H9 (cell line): ENCODE data around the gene KLHL12. TPM values are rescaled to one million over a fixed set of nuclear protein-coding genes. Genes with fewer than 3 reads are reported as not detected.

Experiments used
- DNase-seq: peaks from one replicate; pipeline ENCODE4 v3.0.0-alpha.2; 2017
- H2AFZ ChIP-seq: one replicate; pipeline ENCODE4 v1.6.1; 2013; ENCODE audit warnings: mild to moderate bottlenecking, low read length, control low read depth, moderate library complexity
- H2AK5ac ChIP-seq: 2 replicates; pipeline ENCODE4 v1.6.1; 2013; ENCODE audit warnings: low read length, control low read depth, mixed read lengths; ENCODE audit not compliant: insufficient read length
- H2BK120ac ChIP-seq: one replicate; pipeline ENCODE4 v1.6.1; 2013; ENCODE audit warnings: low read depth, mild to moderate bottlenecking, low read length, control low read depth, inconsistent platforms; ENCODE audit not compliant: poor library complexity, severe bottlenecking
- H2BK12ac ChIP-seq: 2 replicates; pipeline ENCODE4 v1.6.1; 2013; ENCODE audit warnings: low read length, control low read depth, mixed read lengths, low read depth; ENCODE audit not compliant: insufficient read length
- H2BK15ac ChIP-seq: 2 replicates; pipeline ENCODE4 v1.6.1; 2013; ENCODE audit warnings: low read depth, low read length, control low read depth
- H2BK20ac ChIP-seq: one replicate; pipeline ENCODE4 v1.6.1; 2013; ENCODE audit warnings: low read depth, mild to moderate bottlenecking, low read length, control low read depth, inconsistent platforms; ENCODE audit not compliant: poor library complexity, severe bottlenecking
- H2BK5ac ChIP-seq: 2 replicates; pipeline ENCODE4 v1.6.1; 2013; ENCODE audit warnings: low read length, control low read depth, mixed read lengths; ENCODE audit not compliant: insufficient read length
- H3K14ac ChIP-seq: 2 replicates; pipeline ENCODE4 v1.6.1; 2013; ENCODE audit warnings: low read length, control low read depth; ENCODE audit not compliant: insufficient read depth
- H3K18ac ChIP-seq: 2 replicates; pipeline ENCODE4 v1.6.1; 2013; ENCODE audit warnings: low read depth, mild to moderate bottlenecking, mixed read lengths, low read length, control low read depth; ENCODE audit not compliant: insufficient read length
- H3K23ac ChIP-seq: 2 replicates; pipeline ENCODE4 v1.6.1; 2013; ENCODE audit warnings: low read length, control low read depth, mixed read lengths, low read depth; ENCODE audit not compliant: insufficient read length
- H3K23me2 ChIP-seq: 2 replicates; pipeline ENCODE4 v1.6.1; 2013; ENCODE audit warnings: low read depth, mild to moderate bottlenecking, mixed read lengths, low read length, control low read depth; ENCODE audit not compliant: insufficient read length, poor library complexity, severe bottlenecking
- H3K27ac ChIP-seq: 2 replicates; pipeline ENCODE4 v1.5.1; 2013; ENCODE audit warnings: low read length, control low read depth, mixed read lengths, low read depth; ENCODE audit not compliant: insufficient read length
- H3K27me3 ChIP-seq: 2 replicates; pipeline ENCODE4 v1.6.1; 2013; ENCODE audit warnings: low read length, control low read depth, inconsistent platforms; ENCODE audit not compliant: insufficient read depth
- H3K4ac ChIP-seq: 2 replicates; pipeline ENCODE4 v1.6.1; 2013; ENCODE audit warnings: low read depth, mild to moderate bottlenecking, control low read depth, inconsistent platforms, low read length, moderate library complexity
- H3K4me1 ChIP-seq: 2 replicates; pipeline ENCODE4 v1.6.1; 2013; ENCODE audit warnings: low read length, control low read depth, inconsistent platforms; ENCODE audit not compliant: insufficient read depth
- H3K4me2 ChIP-seq: 2 replicates; pipeline ENCODE4 v1.6.1; 2013; ENCODE audit warnings: low read length, control low read depth, mixed read lengths; ENCODE audit not compliant: insufficient read length, insufficient read depth
- H3K56ac ChIP-seq: 2 replicates; pipeline ENCODE4 v1.6.1; 2013; ENCODE audit warnings: low read depth, mild to moderate bottlenecking, mixed read lengths, low read length, control low read depth; ENCODE audit not compliant: insufficient read length
- H3K79me1 ChIP-seq: 2 replicates; pipeline ENCODE4 v1.6.1; 2013; ENCODE audit warnings: low read depth, mild to moderate bottlenecking, moderate library complexity, low read length, control low read depth, inconsistent platforms; ENCODE audit not compliant: insufficient read depth, poor library complexity, severe bottlenecking
- H3K79me2 ChIP-seq: 2 replicates; pipeline ENCODE4 v1.6.1; 2013; ENCODE audit warnings: low read length, control low read depth, inconsistent platforms; ENCODE audit not compliant: insufficient read depth
- H3K9ac ChIP-seq: 2 replicates; pipeline ENCODE4 v1.6.1; 2013; ENCODE audit warnings: low read length, control low read depth, mixed read lengths; ENCODE audit not compliant: insufficient read length; ENCODE audit errors: extremely low read depth
- H3K9me3 ChIP-seq: one replicate; pipeline ENCODE4 v1.6.1; 2013; ENCODE audit warnings: low read depth, low read length, inconsistent platforms; ENCODE audit not compliant: control insufficient read depth
- H3T11ph ChIP-seq: one replicate; pipeline ENCODE4 v1.6.1; 2013; ENCODE audit warnings: mild to moderate bottlenecking, low read length, control low read depth, inconsistent platforms
- H4K20me1 ChIP-seq: one replicate; pipeline ENCODE4 v1.6.1; 2013; ENCODE audit not compliant: control insufficient read depth, insufficient read length, insufficient read depth
- H4K5ac ChIP-seq: 2 replicates; pipeline ENCODE4 v1.6.1; 2013; ENCODE audit warnings: low read depth, mild to moderate bottlenecking, mixed read lengths, low read length, control low read depth; ENCODE audit not compliant: insufficient read length
- H4K8ac ChIP-seq: replicated peaks from 2 replicates; pipeline ENCODE4 v1.6.1; 2013; ENCODE audit warnings: low read length, control low read depth, mixed read lengths, low read depth; ENCODE audit not compliant: insufficient read length
- H4K91ac ChIP-seq: 2 replicates; pipeline ENCODE4 v1.6.1; 2013; ENCODE audit warnings: low read depth, mild to moderate bottlenecking, moderate library complexity, mixed read lengths, low read length, control low read depth; ENCODE audit not compliant: insufficient read length
- H3K27ac Mint-ChIP-seq, 3 experiments: 2 replicates in 2 of 3; 3 replicates in 1 of 3; pipeline ENCODE4 v1.8.0; 2020 to 2021; ENCODE audit warnings: mixed read lengths in 3 of 3, mild to moderate bottlenecking in 1 of 3, moderate library complexity in 1 of 3
- H3K27me3 Mint-ChIP-seq: 2 replicates; pipeline ENCODE4 v1.8.0; 2021; ENCODE audit warnings: low read depth, mild to moderate bottlenecking, moderate library complexity, mixed read lengths
- H3K36me3 Mint-ChIP-seq, 3 experiments: 2 replicates in 2 of 3; 3 replicates in 1 of 3; pipeline ENCODE4 v1.8.0; 2020 to 2021; ENCODE audit warnings: low read depth in 3 of 3, mixed read lengths in 3 of 3; ENCODE audit not compliant: insufficient read depth in 1 of 3
- H3K4me1 Mint-ChIP-seq, 2 experiments: 2 replicates each; pipeline ENCODE4 v1.8.0; 2020; ENCODE audit warnings: mixed read lengths in 2 of 2
- H3K4me3 Mint-ChIP-seq, 2 experiments: 2 replicates in 1 of 2; 3 replicates in 1 of 2; pipeline ENCODE4 v1.8.0; 2020 to 2021; ENCODE audit warnings: mild to moderate bottlenecking in 2 of 2, mixed read lengths in 2 of 2, moderate library complexity in 1 of 2
- H3K9me3 Mint-ChIP-seq, 2 experiments: 2 replicates in 1 of 2; 3 replicates in 1 of 2; pipeline ENCODE4 v1.8.0; 2020; ENCODE audit warnings: mild to moderate bottlenecking in 2 of 2, mixed read lengths in 2 of 2, moderate library complexity in 1 of 2
- CTCF ChIP-seq: fragments of 200-600 bp; sonication (generic); conservative IDR thresholded peaks from 3 replicates; pipeline ENCODE4 v1.8.0; 2021; ENCODE audit warnings: antibody characterized with exemption, mild to moderate bottlenecking
- WGBS: extraction: QIAGEN DNeasy Blood & Tissue Kit; methylation state at CpG from one replicate; pipeline ENCODE4 v1.1.7; 2013; ENCODE audit warnings: missing lambda C conversion rate, low lambda C conversion rate, mixed read lengths; ENCODE audit not compliant: insufficient read length; ENCODE audit errors: extremely low coverage; 5-methylcytosine and 5-hydroxymethylcytosine counted together
- total RNA-seq: library from RNA; stranded (reverse); gene quantifications from 2 replicates; pipeline ENCODE4 v1.2.1, GENCODE V29; 2021

Gene KLHL12
- total RNA-seq, 1 experiment from 2014 or later = 38.4 TPM

- Mint-ChIP-seq H3K4me1 (peaks cover 16 to 19% of the 10 kb centered on the region in 2 experiments), H3K27ac (peak overlapping the region in 1 of 3 experiments; percentile 77; a peak in 2 of 7 replicates), H3K4me3 (peak overlapping the region; percentile 74 to 83), H3K27me3 (peaks cover 14% of the 10 kb centered on the region), H3K9me3 (no peaks in the 10 kb centered on the region; a peak in 1 of 5 replicates), H3K36me3 (peaks cover 2 to 8% (median 5%) of the 10 kb centered on the region in 3 experiments; a peak in 3 of 7 replicates)
- Histone ChIP-seq H4K5ac (no peak overlapping the region), H3K27me3 (no peaks in the 10 kb centered on the region), H4K8ac (no peak overlapping the region), H3K27ac (no peak overlapping the region), H3K14ac (peak overlapping the region; percentile 66; the same call in 1 of the 2 replicates), H2BK5ac (no peak overlapping the region), H2AFZ (no peak overlapping the region), H3K23me2 (peaks cover 6% of the 10 kb centered on the region), H2BK120ac (no peak overlapping the region), H3K4me2 (peak overlapping the region; percentile 75), H3K9ac (peak overlapping the region; percentile 57), H3T11ph (no peak overlapping the region), H3K4me1 (no peaks in the 10 kb centered on the region), H3K23ac (no peak overlapping the region), H3K9me3 (no peaks in the 10 kb centered on the region), H3K4ac (no peak overlapping the region), H3K56ac (no peak overlapping the region), H2BK15ac (no peak overlapping the region), H3K79me2 (no peaks in the 10 kb centered on the region), H2BK12ac (no peak overlapping the region), H4K20me1 (no peaks in the 10 kb centered on the region), H2BK20ac (no peak overlapping the region), H2AK5ac (no peak overlapping the region), H4K91ac (no peak overlapping the region), H3K79me1 (no peaks in the 10 kb centered on the region), H3K18ac (peak overlapping the region; percentile 57)
- TF ChIP-seq CTCF = no peak
- no CpG with 5 or more reads among the region's 18 CpGs for WGBS
- DNase-seq = no peak
Measured at GRCh38 chr1:202966006-202966898, 39.2 kb upstream of the KLHL12 start.
